ENCODE data around the gene TBXAS1. TPM values are rescaled to one million over a fixed set of nuclear protein-coding genes. Genes with fewer than 3 reads are reported as not detected.

The TBXAS1 gene
- total RNA-seq, 1 experiment from 2014 or later, result 2.2 TPM

DNA sequence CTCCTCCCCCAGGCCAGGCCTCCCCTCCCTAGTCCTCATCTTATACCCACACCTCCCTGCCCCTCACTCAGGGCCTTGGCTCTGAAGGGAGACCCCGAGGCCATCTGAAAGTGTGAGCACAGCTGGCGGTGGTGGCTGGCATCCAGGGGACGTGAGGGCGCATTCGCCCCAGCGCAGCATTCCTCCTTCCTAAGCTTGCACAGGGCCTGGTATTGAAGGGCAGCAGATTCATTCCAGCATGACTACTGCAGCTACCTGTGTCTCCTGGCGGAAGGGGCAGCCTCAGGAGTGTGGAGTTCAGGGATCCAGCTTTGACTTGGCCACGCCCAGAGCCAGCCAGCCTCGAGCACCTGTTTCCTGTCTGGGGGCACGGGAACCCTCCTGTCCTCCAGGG is 161.1 kb downstream of the TBXAS1 start:
- H3K4me1 ChIP-seq (replicated peaks; ENCODE audit: insufficient read depth), result no peaks in the 10 kb centered on the region
- no peaks in the 10 kb centered on the region for H3F3A ChIP-seq (ENCODE audit: insufficient read depth, low read depth)
- H3K27me3 ChIP-seq (ENCODE audit: insufficient read depth, low read depth), result no peaks in the 10 kb centered on the region
- DNase-seq, result no peak
- no TSS peak for BruUV-seq (replicated peaks)
- H4K20me1 ChIP-seq (ENCODE audit: insufficient read depth), result no peaks in the 10 kb centered on the region
- no peak overlapping the region for H3K4me2 ChIP-seq
- H3K36me3 ChIP-seq (ENCODE audit: low read depth), result no peaks in the 10 kb centered on the region
- TF ChIP-seq EZH2 (IDR thresholded peaks at IDR 0.05; ENCODE audit: low read depth), result no peak
- TF ChIP-seq, protein P1, sequence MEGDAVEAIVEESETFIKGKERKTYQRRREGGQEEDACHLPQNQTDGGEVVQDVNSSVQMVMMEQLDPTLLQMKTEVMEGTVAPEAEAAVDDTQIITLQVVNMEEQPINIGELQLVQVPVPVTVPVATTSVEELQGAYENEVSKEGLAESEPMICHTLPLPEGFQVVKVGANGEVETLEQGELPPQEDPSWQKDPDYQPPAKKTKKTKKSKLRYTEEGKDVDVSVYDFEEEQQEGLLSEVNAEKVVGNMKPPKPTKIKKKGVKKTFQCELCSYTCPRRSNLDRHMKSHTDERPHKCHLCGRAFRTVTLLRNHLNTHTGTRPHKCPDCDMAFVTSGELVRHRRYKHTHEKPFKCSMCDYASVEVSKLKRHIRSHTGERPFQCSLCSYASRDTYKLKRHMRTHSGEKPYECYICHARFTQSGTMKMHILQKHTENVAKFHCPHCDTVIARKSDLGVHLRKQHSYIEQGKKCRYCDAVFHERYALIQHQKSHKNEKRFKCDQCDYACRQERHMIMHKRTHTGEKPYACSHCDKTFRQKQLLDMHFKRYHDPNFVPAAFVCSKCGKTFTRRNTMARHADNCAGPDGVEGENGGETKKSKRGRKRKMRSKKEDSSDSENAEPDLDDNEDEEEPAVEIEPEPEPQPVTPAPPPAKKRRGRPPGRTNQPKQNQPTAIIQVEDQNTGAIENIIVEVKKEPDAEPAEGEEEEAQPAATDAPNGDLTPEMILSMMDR (conservative IDR thresholded peaks at IDR 0.05), result no peak
- CTCF ChIA-PET, result no interaction called here
- no peaks in the 10 kb centered on the region for H3K9me2 ChIP-seq (ENCODE audit: insufficient read depth)
- H3K4me3 ChIP-seq, result no peak overlapping the region
- intact Hi-C loops (cut with micrococcal nuclease; ENCODE audit: unreplicated experiment), result no loop called here
- no peak overlapping the region for H3K27ac ChIP-seq
- POLR2A ChIA-PET (ENCODE audit: unreplicated experiment), result no interaction called here
- H3K9me3 ChIP-seq (ENCODE audit: insufficient read depth, low read depth), result no peaks in the 10 kb centered on the region
- H3K79me2 ChIP-seq (ENCODE audit: low read depth), result no peaks in the 10 kb centered on the region
- H2AFZ ChIP-seq, result no peak overlapping the region

DNA sequence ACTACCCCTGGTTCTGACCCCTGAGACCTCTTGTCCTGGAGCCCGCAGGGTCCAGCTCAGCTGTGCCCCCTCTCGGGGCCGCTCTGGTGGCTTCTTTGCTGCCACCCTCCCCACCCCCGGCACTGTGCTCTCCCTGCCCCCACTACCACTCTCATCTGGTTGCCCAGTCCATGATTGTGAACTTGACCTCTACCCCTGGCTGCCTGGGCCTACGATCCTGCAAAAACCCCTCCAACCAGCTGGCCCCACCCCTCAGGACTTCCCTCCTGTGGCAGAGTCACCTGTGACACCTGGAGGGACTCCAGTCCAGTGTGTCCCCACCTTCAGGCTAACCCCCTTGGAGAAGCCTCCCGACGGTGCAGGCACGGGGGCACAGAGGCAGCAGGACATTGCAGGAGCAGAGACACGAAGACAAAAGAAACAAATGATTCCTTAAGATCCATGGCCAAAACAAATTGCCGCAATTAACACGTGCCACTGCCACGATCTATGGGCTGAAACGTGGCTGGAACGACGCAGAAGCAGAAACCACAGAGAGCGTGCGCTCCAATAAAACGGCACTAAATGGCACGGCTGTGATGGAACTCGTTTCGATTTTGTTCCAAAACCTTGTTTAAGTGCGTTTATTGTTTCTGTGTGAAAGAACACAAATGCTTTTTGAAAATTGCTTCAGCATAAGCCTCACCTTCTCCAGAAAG is 161.7 kb downstream of the TBXAS1 start:
- Histone ChIP-seq H3K4me1 (replicated peaks; ENCODE audit: insufficient read depth) (no peaks in the 10 kb centered on the region), H3K27ac (no peak overlapping the region), H3K27me3 (ENCODE audit: insufficient read depth, low read depth) (no peaks in the 10 kb centered on the region), H3K4me2 (no peak overlapping the region), H3K36me3 (ENCODE audit: low read depth) (no peaks in the 10 kb centered on the region), H3F3A (ENCODE audit: insufficient read depth, low read depth) (no peaks in the 10 kb centered on the region), H3K79me2 (ENCODE audit: low read depth) (no peaks in the 10 kb centered on the region), H3K9me3 (ENCODE audit: insufficient read depth, low read depth) (no peaks in the 10 kb centered on the region), H3K9me2 (ENCODE audit: insufficient read depth) (no peaks in the 10 kb centered on the region), H3K4me3 (no peak overlapping the region), H4K20me1 (ENCODE audit: insufficient read depth) (no peaks in the 10 kb centered on the region), H2AFZ (no peak overlapping the region)
- DNase-seq, result no peak
- POLR2A ChIA-PET (ENCODE audit: unreplicated experiment), result no interaction called here
- TF ChIP-seq, protein P1 (conservative IDR thresholded peaks at IDR 0.05), result no peak
- TF ChIP-seq EZH2 (IDR thresholded peaks at IDR 0.05; ENCODE audit: low read depth), result no peak
- no TSS peak for BruUV-seq (replicated peaks)
- CTCF ChIA-PET, result no interaction called here
- intact Hi-C loops (cut with micrococcal nuclease; ENCODE audit: unreplicated experiment), result no loop called here

DNA sequence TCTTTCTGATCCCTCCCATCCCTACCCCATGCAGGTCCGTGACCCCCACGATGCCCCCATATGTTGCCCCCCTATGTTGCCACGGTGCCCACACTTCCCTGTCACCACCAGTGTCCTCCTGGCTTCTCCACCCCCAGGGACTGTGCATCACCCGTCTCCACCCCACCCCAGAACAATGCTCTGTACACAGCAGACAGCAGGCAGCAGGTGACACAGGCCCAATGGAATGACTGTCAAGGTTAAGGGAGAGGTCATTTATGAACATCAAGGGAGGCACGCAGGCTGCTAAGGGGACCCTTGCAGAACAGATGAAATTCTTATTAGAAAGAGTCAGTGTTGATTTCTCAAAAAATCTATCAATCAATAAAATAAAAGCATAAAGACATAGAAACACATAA is 162.2 kb downstream of the TBXAS1 start:
- Histone ChIP-seq H3K79me2 (ENCODE audit: low read depth) (no peaks in the 10 kb centered on the region), H3K4me3 (no peak overlapping the region), H3F3A (ENCODE audit: insufficient read depth, low read depth) (no peaks in the 10 kb centered on the region), H3K9me3 (ENCODE audit: insufficient read depth, low read depth) (no peaks in the 10 kb centered on the region), H3K36me3 (ENCODE audit: low read depth) (no peaks in the 10 kb centered on the region), H2AFZ (no peak overlapping the region), H3K4me2 (no peak overlapping the region), H3K9me2 (ENCODE audit: insufficient read depth) (no peaks in the 10 kb centered on the region), H3K4me1 (replicated peaks; ENCODE audit: insufficient read depth) (no peaks in the 10 kb centered on the region), H4K20me1 (ENCODE audit: insufficient read depth) (no peaks in the 10 kb centered on the region), H3K27me3 (ENCODE audit: insufficient read depth, low read depth) (no peaks in the 10 kb centered on the region), H3K27ac (no peak overlapping the region)
- BruUV-seq (replicated peaks), result no TSS peak
- ChIA-PET POLR2A (ENCODE audit: unreplicated experiment) (no interaction called here), CTCF (no interaction called here)
- intact Hi-C loops (cut with micrococcal nuclease; ENCODE audit: unreplicated experiment), result no loop called here
- DNase-seq, result no peak
- TF ChIP-seq, protein P1 (conservative IDR thresholded peaks at IDR 0.05), result no peak
- TF ChIP-seq EZH2 (IDR thresholded peaks at IDR 0.05; ENCODE audit: low read depth), result no peak
